CD14-positive monocyte (primary cell): ENCODE measurements around the gene YBX2. TPM values are rescaled to one million over a fixed set of nuclear protein-coding genes. Genes with fewer than 3 reads are reported as not detected.

Experiments used
- DNase-seq, 3 donors: peaks; one replicate each; pipeline ENCODE4 v3.0.0-alpha.2; 2011 to 2022
- H2AFZ ChIP-seq: 2 replicates; pipeline ENCODE4 v1.6.0; 2012; ENCODE audit warnings: mild to moderate bottlenecking, low read depth, low read length, inconsistent platforms; ENCODE audit not compliant: insufficient read depth, poor library complexity, severe bottlenecking
- H3K27ac ChIP-seq, 2 donors: 1 replicate in 1 of 2; 2 replicates in 1 of 2; pipeline ENCODE4 v1.5.1; 2012 to 2013; ENCODE audit warnings: low read length in 2 of 2, control low read depth in 1 of 2, inconsistent platforms in 1 of 2, low read depth in 1 of 2, mild to moderate bottlenecking in 1 of 2
- H3K27me3 ChIP-seq, 2 donors: one replicate each; pipeline versions ENCODE4 v1.6.0 to v1.6.1; 2011 to 2013; ENCODE audit warnings: low read length in 2 of 2; ENCODE audit not compliant: control insufficient read depth in 2 of 2, insufficient read depth in 2 of 2
- H3K36me3 ChIP-seq, 2 donors: replicated peaks in 1 of 2; 1 replicate in 1 of 2; 2 replicates in 1 of 2; pipeline versions ENCODE4 v1.5.1 to v1.6.1; 2012 to 2013; ENCODE audit warnings: low read length in 2 of 2, control low read depth in 1 of 2, inconsistent platforms in 1 of 2, mild to moderate bottlenecking in 1 of 2; ENCODE audit not compliant: insufficient read depth in 2 of 2, control insufficient read depth in 1 of 2
- H3K4me1 ChIP-seq, 2 donors: 1 replicate in 1 of 2; 2 replicates in 1 of 2; pipeline versions ENCODE4 v1.5.1 to v1.6.1; 2012 to 2013; ENCODE audit warnings: low read length in 2 of 2, control low read depth in 1 of 2, inconsistent platforms in 1 of 2, mild to moderate bottlenecking in 1 of 2, moderate library complexity in 1 of 2; ENCODE audit not compliant: insufficient read depth in 2 of 2, control insufficient read depth in 1 of 2
- H3K4me2 ChIP-seq: replicated peaks from 2 replicates; pipeline ENCODE3; 2012; ENCODE audit warnings: low read length, moderate library complexity, mild to moderate bottlenecking; ENCODE audit not compliant: poor library complexity, severe bottlenecking; ENCODE audit errors: extremely low read depth
- H3K4me3 ChIP-seq, 3 experiments: fragments of 200-600 bp in 1 of 3; sonication (generic) in 1 of 3; replicated peaks in 1 of 3; 1 replicate in 2 of 3; 2 replicates in 1 of 3; pipeline ENCODE4 v1.5.1; 2011 to 2013; ENCODE audit warnings: low read length in 3 of 3, mild to moderate bottlenecking in 3 of 3, control low read depth in 2 of 3, low read depth in 2 of 3, inconsistent platforms in 1 of 3, moderate library complexity in 1 of 3
- H3K79me2 ChIP-seq: 2 replicates; pipeline ENCODE4 v1.6.0; 2012; ENCODE audit warnings: mild to moderate bottlenecking, control low read depth, inconsistent platforms, low read length, moderate library complexity; ENCODE audit not compliant: insufficient read depth
- H3K9ac ChIP-seq: 2 replicates; pipeline ENCODE4 v1.6.0; 2017; ENCODE audit warnings: low read length, mild to moderate bottlenecking; ENCODE audit not compliant: insufficient read depth, poor library complexity, severe bottlenecking
- H3K9me3 ChIP-seq, 2 donors: replicated peaks in 1 of 2; 1 replicate in 1 of 2; 2 replicates in 1 of 2; pipeline versions ENCODE4 v1.5.1 to v1.6.1; 2012 to 2013; ENCODE audit warnings: low read length in 2 of 2, control low read depth in 1 of 2; ENCODE audit not compliant: control insufficient read depth in 1 of 2, insufficient read depth in 1 of 2
- H4K20me1 ChIP-seq: 2 replicates; pipeline ENCODE4 v1.6.0; 2012; ENCODE audit warnings: mild to moderate bottlenecking, low read length, control low read depth, moderate library complexity; ENCODE audit not compliant: insufficient read depth
- H3K27ac Mint-ChIP-seq, 7 donors: one replicate each; pipeline ENCODE4 v1.8.0; 2020; ENCODE audit warnings: mild to moderate bottlenecking in 7 of 7, mixed read lengths in 7 of 7, moderate library complexity in 6 of 7, inconsistent platforms in 2 of 7
- H3K27me3 Mint-ChIP-seq, 3 donors: one replicate each; pipeline ENCODE4 v1.8.0; 2021 to 2022; ENCODE audit warnings: low read depth in 3 of 3, mild to moderate bottlenecking in 3 of 3, mixed read lengths in 3 of 3, moderate library complexity in 3 of 3, inconsistent platforms in 1 of 3
- H3K36me3 Mint-ChIP-seq, 2 donors: one replicate each; pipeline ENCODE4 v1.8.0; 2020; ENCODE audit warnings: mixed read lengths in 2 of 2, inconsistent platforms in 1 of 2, mild to moderate bottlenecking in 1 of 2
- H3K4me1 Mint-ChIP-seq: one replicate; pipeline ENCODE4 v1.8.0; 2020; ENCODE audit warnings: mild to moderate bottlenecking, mixed read lengths
- H3K4me3 Mint-ChIP-seq, 2 donors: one replicate each; pipeline ENCODE4 v1.8.0; 2020; ENCODE audit warnings: mild to moderate bottlenecking in 2 of 2, mixed read lengths in 2 of 2, moderate library complexity in 1 of 2
- H3K9me3 Mint-ChIP-seq, 7 donors: one replicate each; pipeline ENCODE4 v1.8.0; 2020 to 2022; ENCODE audit warnings: mixed read lengths in 7 of 7, mild to moderate bottlenecking in 6 of 7, moderate library complexity in 6 of 7, inconsistent platforms in 2 of 7
- WGBS: methylation state at CpG from one replicate; pipeline ENCODE4 v1.1.5; 2013; ENCODE audit warnings: missing lambda C conversion rate; ENCODE audit not compliant: insufficient coverage; 5-methylcytosine and 5-hydroxymethylcytosine counted together
- intact Hi-C, 2 donors: fragments of 100-400 bp; cut with micrococcal nuclease; formaldehyde crosslinking; loops; one replicate each; pipeline versions ENCODE4 v1.15.0 to v1.15.1; 2023
- polyA plus RNA-seq, 3 donors: library from polyadenylated mRNA; depleted of rRNA in 1 of 3; unstranded in 2 of 3; stranded (reverse) in 1 of 3; fragments of 300-500 nt in 2 of 3; fragments of >200 nt in 1 of 3; fragmentation: Illumina TruSeq in 2 of 3; gene quantifications; 1 replicate in 2 of 3; 2 replicates in 1 of 3; pipeline ENCODE4 v1.2.3, GENCODE V29; 2012 to 2021
- TF ChIP-seq, protein P1 (sequence below): fragments of 200-600 bp; IDR thresholded peaks from one replicate; pipeline ENCODE4 v1.8.0; 2022; ENCODE audit warnings: antibody characterized with exemption, mild to moderate bottlenecking

Gene YBX2
- polyA plus RNA-seq, 3 donors = not detected

DNA sequence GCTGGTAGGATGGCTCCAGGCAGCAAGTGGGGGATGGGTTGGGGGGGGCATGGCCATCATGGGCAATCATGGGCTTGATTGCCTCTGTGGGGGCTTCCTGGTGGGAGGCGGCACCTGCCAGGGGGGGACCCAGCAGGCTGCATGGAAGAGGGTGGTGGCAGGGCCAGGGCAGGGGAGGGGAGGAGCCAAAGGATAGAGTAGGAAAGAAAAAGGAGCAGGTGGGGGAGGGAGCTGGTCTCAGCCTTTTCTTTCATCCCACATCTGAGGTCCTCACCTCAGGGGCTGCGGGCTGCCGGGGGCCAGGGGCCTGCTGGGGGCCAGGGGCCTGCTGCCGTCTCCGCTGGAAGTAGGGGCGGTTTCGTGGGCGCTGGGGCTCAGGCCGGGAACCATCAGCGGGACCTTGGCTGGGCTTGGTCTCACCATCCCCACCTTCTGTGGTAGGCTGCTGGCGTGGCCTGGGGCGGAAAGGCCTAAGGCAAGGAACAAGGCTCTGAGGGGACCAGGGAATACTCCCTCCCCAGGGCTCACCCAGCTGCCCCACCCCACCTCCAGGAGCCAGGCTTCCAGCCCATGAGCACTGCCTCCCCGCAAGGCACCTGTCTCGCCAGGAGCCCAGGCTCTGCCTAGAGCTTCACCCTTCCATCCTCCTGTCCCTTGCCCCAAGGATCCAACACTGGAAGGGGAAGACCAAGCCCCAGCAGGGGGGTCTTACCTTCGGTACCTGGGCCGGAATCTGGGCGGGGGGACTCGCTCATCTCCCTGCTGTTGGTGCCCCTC is 5.0 kb downstream of the YBX2 start:
- Histone ChIP-seq H3K36me3 (no peaks in the 10 kb centered on the region), H3K27me3 (peaks cover 18 to 52% of the 10 kb centered on the region in 2 donors), H3K4me3 (no peak overlapping the region), H3K9me3 (peaks cover 0 to 13% of the 10 kb centered on the region in 2 donors), H3K79me2 (no peaks in the 10 kb centered on the region), H4K20me1 (no peaks in the 10 kb centered on the region), H3K9ac (no peak overlapping the region), H3K4me2 (no peak overlapping the region), H2AFZ (no peak overlapping the region), H3K27ac (no peak overlapping the region), H3K4me1 (peaks cover 4 to 9% of the 10 kb centered on the region in 2 donors)
- TF ChIP-seq, protein P1, sequence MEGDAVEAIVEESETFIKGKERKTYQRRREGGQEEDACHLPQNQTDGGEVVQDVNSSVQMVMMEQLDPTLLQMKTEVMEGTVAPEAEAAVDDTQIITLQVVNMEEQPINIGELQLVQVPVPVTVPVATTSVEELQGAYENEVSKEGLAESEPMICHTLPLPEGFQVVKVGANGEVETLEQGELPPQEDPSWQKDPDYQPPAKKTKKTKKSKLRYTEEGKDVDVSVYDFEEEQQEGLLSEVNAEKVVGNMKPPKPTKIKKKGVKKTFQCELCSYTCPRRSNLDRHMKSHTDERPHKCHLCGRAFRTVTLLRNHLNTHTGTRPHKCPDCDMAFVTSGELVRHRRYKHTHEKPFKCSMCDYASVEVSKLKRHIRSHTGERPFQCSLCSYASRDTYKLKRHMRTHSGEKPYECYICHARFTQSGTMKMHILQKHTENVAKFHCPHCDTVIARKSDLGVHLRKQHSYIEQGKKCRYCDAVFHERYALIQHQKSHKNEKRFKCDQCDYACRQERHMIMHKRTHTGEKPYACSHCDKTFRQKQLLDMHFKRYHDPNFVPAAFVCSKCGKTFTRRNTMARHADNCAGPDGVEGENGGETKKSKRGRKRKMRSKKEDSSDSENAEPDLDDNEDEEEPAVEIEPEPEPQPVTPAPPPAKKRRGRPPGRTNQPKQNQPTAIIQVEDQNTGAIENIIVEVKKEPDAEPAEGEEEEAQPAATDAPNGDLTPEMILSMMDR = no peak
- H3K27ac Mint-ChIP-seq = peak overlapping the region in 2 of 7 donors; percentile 30 to 33
- WGBS = 94% methylated on average over 16 of the region's 18 CpGs
- H3K27me3 Mint-ChIP-seq = peaks cover 67 to 83% (median 67%) of the 10 kb centered on the region in 3 donors
- H3K4me3 Mint-ChIP-seq = no peak overlapping the region
- no peak for DNase-seq
- H3K4me1 Mint-ChIP-seq = peaks cover 5% of the 10 kb centered on the region
- peaks cover 0 to 4% of the 10 kb centered on the region in 2 donors for H3K36me3 Mint-ChIP-seq
- intact Hi-C loops = loop anchor here in 1 of 2 donors (5.0 kb wide), 1 partner anchor 247 kb away; the partner anchor contains the start of gene SLC16A11
- peaks cover 0 to 11% (median 9%) of the 10 kb centered on the region in 7 donors for H3K9me3 Mint-ChIP-seq

DNA sequence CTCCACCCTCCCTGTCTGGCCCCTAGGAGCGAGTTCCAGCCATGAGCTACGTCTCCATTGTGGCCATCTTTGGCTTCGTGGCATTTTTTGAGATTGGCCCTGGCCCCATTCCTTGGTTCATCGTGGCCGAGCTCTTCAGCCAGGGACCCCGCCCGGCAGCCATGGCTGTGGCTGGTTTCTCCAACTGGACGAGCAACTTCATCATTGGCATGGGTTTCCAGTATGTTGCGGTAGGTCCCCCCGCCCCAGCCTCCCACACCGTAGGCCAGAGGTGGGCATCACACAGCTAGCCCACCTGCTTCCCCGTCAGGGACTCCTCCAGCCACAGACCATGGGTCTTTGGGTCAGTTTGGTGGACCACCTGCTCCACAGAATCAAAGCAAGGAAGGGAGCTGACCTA is 8.8 kb downstream of the YBX2 start:
- no peaks in the 10 kb centered on the region for H3K79me2 ChIP-seq
- no peak for DNase-seq
- no peak overlapping the region for H2AFZ ChIP-seq
- H3K36me3 Mint-ChIP-seq = peaks cover 0 to 5% of the 10 kb centered on the region in 2 donors
- no peak overlapping the region for H3K27ac Mint-ChIP-seq
- H3K27ac ChIP-seq = no peak overlapping the region
- TF ChIP-seq, protein P1 = no peak
- H4K20me1 ChIP-seq = no peaks in the 10 kb centered on the region
- peaks cover 13 to 52% of the 10 kb centered on the region in 2 donors for H3K27me3 ChIP-seq
- peak overlapping the region in 1 of 2 donors; percentile 5 for H3K4me3 Mint-ChIP-seq
- H3K9ac ChIP-seq = no peak overlapping the region
- no peak overlapping the region for H3K4me3 ChIP-seq
- H3K4me1 Mint-ChIP-seq = peaks cover 26% of the 10 kb centered on the region
- H3K4me1 ChIP-seq = peaks cover 21 to 25% of the 10 kb centered on the region in 2 donors
- no peaks in the 10 kb centered on the region for H3K9me3 ChIP-seq
- H3K27me3 Mint-ChIP-seq = peaks cover 64 to 83% (median 68%) of the 10 kb centered on the region in 3 donors
- over 99% methylated on average over 10 of the region's 12 CpGs for WGBS
- intact Hi-C loops = no loop called here
- H3K36me3 ChIP-seq = no peaks in the 10 kb centered on the region
- no peak overlapping the region for H3K4me2 ChIP-seq
- H3K9me3 Mint-ChIP-seq = peaks cover 0 to 15% (median 2%) of the 10 kb centered on the region in 7 donors
